NCI-H2196 (cell line): ENCODE data around the gene ZNF25.
A peak's percentile ranks its signal among the peaks of the same experiment; 100 is the strongest.
"Not testable (repeated sequence)": the region's sequence is repeated elsewhere in the genome, so short reads cannot be mapped to it uniquely, and the experiment has no call there.

Experiments
- DNase-seq: peaks from one replicate; lab custom pipeline; 2025; ENCODE audit not compliant: unreplicated experiment; lab: John Stamatoyannopoulos, UW

ZNF25 gene

DNA sequence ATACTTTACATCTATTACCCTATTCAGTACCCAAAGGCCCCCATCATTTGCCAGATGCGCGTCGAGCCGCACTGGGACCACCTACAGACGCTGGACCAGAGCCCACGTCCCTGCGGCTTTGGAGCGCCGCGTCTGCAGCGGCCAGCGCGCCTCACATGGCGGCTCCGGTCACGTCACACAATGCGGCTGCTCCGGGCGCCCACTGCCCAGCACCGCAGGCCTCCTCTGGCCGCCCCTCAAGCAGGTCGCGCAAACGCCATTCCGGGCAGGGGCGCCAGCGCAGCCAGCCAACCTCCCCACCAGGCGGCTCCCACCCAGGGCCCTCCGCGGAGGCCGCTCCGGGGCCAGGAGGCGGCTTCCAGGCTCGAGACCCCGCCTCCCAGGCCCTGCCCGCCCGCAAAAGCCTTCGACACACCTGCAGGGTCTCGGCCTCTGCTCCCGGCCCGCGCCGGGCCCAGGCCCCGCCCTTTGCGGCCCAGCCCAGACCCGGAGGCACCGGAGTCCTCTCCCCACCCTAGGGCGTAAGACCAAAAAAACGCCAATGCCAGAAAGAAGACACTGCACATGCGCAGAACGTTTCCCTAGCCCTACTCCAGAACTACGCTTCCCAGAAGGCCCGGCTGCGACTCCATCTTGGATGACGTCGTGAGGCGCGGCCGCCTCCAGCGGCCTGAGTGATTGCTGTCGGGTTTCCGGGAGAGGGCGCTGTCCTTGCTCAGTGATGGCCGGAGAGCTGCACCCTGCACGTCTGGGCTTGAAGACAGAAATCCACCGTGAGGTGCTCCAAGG, at the start of gene ZNF25:
ZNF25 (minus strand) TSS at position 557 of the 789 bp plus-strand sequence. CDS start 4,925 bp downstream, outside the sequence.
- DNase-seq, result peak; percentile 89

DNA sequence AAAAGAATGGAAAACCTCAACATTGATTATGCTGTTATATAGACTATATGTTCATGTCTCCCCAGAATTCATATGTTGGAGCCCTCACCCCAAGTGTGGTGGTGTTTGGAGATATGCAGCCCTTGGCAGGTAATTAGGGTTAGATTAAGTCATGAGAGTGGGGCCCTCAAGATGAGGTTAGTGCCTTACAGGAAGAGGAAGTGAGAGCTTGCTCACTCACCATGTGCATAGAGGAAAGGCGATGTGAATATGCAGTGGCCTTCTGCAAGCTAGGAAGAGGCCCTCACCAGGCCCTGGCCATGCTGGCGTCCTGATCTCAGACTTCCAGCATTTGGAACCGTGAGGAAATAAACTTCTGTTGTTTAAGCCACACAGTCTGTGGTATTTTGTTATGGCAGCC, 48.8 kb upstream of the ZNF25 start:
- DNase-seq, result no peak

DNA sequence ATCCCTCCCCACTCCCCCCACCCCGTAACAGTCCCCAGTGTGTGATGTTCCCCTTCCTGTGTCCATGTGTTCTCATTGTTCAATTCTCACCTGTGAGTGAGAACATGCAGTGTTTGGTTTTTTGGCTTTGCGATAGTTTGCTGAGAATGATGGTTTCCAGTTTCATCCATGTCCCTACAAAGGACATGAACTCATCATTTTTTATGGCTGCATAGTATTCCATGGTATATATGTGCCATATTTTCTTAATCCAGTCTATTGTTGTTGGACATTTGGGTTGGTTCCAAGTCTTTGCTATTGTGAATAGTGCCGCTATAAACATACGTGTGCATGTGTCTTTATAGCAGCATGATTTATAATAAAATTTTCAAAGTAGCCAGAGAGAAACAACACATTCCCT, 42.7 kb upstream of the ZNF25 start:
- DNase-seq, result not testable (repeated sequence)

DNA sequence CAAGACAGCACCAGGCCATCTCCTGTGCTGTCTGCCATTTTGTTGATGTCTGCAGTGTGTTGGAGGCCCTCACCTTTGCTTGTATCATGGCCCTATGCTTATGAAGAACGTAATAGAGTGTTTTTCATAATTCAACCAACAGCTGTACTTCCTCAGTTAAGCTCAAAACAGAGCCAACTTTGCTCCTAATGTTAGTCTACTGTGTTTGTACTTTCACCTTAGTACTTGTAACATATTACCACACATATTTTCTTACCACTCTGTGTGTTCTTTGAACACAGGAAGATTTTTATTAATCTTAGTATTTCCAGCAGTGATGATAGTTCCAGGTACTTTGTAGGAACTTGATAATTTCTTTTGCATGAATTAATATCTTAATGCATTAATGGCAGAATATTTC, 39.9 kb upstream of the ZNF25 start:
- DNase-seq, result no peak

DNA sequence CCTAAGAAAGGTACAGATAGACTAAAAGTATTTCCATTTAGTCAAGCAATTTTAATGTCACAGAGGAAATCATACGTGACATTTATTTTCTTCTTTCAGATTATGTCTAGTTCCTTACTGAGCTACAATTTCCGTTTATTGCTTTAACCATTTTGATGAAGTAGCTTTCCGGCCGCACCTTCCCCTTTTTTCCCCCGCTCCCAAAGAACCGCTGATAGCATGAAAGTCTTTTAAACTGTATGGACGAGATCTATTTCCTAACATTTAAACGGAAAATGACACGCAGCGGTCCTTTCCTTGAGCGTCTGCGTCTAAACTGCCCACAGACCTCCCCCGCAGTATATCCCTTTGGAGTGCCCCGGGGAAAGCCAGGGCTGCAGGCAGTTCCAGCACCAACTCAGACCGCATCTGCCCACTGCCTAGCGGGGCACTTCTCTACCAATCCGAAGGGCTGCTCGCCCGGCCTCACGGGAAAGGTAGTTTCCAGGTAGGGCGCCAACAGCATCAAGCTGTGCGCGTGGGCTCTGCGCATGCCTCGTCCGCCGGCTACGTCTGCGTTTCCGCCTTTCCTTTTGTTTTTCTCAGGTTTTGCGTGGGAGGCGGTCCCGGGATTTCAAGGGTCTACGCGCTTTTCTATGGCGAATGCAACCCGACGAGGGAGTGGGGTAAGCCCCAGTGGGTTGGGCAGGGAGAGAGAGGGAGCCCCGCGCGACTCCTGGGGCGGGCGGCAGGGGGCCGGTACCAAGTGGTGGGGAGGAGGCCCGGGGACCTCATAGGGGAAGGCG, 33.9 kb upstream of the ZNF25 start, which contains the start of gene ZNF33A:
ZNF33A (plus strand) TSS at position 557 of the 785 bp plus-strand sequence. CDS start 1,667 bp downstream, outside the sequence.
- DNase-seq, result peak; percentile 93

DNA sequence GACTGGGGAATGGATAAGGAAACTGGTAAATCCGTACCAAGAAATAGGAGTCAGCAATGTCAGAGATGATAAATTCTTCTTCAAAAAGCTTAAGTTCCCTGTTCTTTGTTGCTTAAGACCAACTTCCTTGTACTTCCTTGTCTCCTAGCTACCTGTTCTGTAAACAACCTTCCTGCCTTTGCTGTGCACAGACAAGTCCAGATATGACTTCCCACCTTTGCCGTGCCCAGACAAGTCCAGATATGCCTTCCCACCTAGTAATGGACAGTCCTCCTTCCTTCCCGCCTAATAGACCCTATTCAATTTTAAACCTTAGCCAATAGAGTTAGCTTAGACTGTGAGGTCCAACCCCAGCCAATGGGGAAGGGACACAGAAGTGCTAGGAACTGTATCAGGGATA, 31.5 kb upstream of the ZNF25 start:
- DNase-seq, result no peak

DNA sequence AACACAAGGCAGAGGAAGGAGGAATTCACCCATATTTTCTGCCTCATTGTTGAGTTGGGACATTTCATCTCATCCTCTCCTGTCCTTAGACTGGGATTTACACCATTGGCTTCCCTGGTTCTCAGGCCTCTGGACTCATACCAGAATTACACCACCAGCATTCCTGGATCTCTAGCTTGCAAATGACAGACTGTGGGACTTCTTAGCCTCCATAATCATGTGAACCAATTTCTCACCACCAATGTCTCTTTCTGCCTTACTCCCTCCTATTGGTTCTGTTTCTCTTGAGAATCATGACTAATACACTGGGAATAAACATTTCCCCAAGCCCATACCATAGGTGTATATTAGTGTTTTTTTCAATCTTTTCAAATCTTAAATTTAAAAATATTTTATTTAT, 31.1 kb upstream of the ZNF25 start:
- no peak for DNase-seq

DNA sequence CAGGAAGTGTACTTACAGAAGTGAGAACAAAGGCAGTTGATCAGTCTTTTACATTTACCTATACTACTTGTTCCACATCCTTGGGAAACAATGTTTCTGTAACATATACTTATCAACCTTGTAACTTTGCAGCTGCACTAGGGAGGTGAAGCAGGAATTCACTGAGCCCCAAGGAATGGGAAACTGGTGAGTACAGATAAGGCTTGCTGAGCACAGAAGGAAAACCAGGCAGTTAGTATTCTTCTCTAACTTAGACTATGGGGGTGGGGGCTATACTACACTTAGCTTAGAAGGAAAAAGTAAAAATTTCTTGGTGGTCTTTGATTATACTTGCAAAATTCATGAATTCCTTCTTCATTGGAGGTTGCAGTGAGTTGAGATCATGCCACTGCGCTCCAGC, 27.1 kb upstream of the ZNF25 start:
- DNase-seq, result no peak

DNA sequence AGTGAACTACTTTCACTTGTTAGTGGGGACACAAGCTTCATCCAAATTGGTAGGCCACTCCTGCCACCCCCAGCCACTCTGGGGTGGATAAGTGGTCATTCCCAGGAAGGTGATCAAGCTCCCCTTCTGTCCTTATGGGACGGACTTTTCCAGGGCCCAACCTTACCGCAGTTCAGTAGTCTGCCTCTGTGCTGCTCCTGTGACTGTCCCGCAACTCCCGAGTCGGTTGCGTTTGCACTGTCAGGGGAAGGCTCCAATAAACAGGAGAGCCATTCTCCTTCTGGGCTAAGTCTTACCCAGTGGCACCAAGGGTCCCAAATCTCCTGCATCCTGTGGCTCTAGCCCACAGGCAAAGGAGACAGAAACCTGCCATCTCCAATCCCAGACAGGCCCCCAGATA, 26.6 kb upstream of the ZNF25 start:
- no peak for DNase-seq

DNA sequence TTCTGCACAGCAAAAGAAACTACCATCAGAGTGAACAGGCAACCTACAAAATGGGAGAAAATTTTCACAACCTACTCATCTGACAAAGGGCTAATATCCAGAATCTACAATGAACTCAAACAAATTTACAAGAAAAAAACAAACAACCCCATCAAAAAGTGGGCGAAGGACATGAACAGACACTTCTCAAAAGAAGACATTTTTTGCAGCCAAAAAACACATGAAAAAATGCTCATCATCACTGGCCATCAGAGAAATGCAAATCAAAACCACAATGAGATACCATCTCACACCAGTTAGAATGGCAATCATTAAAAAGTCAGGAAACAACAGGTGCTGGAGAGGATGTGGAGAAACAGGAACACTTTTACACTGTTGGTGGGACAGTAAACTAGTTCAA, 24.0 kb upstream of the ZNF25 start:
- not testable (repeated sequence) for DNase-seq

DNA sequence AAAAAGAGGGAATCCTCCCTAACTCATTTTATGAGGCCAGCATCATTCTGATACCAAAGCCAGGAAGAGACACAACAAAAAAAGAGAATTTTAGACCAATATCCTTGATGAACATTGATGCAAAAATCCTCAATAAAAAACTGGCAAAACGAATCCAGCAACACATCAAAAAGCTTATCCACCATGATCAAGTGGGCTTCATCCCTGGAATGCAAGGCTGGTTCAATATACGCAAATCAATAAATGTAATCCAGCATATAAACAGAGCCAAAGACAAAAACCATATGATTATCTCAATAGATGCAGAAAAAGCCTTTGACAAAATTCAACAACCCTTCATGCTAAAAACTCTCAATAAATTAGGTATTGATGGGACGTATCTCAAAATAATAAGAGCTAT, 22.5 kb upstream of the ZNF25 start:
- not testable (repeated sequence) for DNase-seq

DNA sequence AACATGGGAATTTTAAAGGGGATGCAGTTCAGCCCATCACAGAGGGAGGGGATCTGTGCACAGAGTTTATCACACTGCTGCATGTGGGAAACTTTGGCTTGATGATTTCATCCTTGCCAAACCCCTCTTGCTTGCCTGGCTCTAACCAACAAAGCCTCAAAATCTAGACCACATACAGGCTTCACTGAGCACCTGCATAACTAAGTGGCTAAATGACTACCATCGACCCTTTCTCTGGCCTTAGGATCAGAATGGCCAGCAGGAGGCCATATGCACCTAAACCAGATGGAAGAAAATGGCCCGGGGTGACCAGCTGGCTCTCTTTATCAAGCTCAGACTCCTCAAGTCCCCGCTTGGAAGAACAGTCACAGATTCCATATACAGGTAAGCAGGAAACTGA, 15.6 kb upstream of the ZNF25 start:
- no peak for DNase-seq

DNA sequence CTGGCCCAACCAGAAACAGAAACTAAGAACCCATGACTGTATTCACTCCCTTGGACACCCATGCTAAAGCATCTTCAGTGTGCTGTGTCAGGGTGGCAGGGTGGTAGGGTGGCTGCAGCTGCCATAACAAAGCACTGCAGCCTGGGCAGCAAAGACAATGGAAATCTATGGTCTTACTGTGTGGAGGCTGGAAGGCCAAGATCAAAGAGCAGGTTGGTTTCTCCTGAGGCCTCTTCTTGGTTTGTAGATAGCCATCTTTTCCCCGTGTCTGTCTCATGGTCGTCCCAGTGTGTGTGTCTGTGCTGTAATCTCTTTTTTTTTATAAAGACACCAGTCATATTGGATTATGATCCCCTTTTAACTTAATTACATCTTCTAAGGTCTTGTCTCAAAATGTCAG, 15.2 kb upstream of the ZNF25 start:
- no peak for DNase-seq

DNA sequence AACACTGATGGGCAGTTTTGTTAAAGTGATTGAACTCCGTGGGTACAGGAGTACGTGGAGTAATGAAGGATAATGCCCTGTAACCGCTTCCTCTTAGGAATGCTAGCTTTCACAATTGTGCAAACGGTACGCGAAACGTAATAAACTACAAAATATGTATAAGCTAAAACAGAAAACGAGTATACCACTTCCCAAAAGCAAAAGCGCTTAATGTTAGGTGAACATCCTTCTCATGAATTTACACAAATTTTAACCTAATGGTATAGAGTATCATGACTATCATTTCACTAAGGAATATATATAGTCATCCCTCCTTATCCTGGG, 395 bp upstream of the ZNF25 start:
- DNase-seq, result no peak

DNA sequence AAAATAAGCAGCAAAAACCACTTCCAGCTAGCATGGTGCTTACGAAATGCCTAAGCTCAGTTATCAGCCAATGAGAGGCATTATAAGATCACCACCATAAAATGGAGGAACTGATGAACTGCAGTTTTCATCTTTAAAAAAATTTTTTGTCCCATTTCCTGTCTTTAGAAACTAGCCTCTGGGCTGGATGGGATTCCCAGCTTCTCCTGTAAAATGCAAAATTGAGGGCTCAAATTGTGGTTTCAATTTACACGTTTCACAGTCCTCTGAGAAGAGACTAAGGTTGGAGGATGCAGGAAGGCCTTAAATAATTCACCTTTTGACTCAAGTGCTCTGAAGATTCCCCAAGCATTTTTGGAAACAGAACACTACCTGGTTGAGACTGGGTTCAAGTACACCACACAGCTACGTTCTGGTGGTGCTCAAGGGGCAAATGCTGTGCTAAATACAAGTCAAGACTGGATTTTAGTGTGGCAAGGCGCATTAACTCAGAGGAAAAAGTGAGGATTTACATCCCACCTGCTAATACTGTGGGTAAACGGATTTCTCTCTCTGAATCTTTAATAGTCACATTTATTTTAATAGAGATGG, 951 bp downstream of the ZNF25 start:
- no peak for DNase-seq

DNA sequence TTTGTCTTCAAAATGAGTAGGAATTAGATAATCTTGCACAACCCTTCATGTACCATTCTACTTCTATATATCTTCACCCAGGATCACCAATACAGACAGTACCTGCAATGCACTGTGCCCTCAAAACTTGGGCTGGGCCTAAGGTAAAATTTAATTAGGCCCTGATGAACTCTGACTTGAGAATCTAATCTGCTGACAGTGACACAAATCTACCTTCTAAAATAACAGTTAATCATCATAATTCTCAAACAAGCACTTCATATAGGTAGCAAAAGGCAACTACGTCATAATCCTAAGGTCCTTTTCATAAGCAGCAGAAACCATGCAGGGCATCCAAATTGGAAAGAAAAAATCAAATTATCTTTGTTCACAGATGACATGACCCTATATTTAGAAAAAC, 4.1 kb downstream of the ZNF25 start:
- no peak for DNase-seq

DNA sequence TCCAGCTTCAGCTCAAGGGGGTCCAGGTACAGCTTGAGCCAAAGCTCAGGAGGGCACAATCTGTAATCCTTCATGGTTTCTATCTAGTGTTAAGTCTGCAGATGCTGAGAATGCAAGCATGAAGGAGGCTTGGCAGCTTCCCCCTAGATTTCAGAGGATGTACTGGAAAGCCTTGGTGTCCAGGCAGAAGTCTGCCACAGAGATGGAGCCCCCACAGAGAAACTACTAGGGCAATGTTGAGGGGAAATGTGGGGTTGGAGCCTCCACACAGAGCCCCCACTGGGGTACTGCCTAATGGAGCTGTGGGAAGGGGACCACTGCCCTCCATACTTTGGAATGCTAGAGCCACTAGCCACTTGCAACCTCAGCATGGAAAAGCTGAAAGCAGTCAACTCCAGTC, 11.4 kb downstream of the ZNF25 start:
- no peak for DNase-seq

DNA sequence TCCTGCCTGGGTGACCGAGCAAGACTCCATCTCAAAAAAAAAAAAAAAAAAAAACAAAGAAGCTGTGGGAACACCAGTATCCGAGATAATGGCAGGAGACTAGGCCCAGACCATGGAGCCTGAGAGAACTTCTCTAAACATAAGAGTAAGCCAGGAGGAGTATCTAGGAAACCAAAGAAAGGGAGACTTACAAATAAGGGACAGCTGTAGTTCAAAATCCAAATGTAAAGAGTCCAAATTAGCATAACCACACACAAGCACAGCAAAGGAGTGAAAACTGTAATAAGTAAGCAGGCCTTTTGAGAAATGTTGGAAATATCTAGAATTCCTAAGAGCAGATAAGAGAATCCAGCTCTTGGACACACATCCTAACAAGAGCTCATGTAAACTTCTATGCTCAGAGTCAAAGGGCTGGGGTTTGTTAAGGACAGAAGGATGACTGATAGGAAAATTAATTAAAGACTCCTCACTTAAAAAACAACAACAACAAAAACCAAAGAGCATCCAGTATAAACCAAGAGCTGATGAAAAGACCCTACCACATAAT, 15.8 kb downstream of the ZNF25 start:
- no peak for DNase-seq

DNA sequence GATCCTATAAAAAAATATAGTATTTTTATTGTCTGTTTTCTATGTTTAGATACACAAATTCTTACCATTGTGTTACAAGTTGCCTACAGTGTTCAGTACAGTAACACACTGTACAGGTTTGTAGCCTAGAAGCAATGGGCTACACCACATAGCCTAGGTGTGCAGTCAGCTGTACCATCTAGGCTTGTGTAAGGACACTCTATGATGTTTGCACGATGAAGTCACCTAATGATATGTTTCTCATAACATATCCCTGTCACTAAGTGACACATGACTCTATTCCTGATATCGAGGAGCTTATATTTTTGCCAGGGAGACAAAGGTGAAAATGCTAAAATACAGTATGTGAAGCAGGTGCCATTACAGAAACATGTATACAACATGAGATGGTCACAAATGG, 18.6 kb downstream of the ZNF25 start:
- no peak for DNase-seq

DNA sequence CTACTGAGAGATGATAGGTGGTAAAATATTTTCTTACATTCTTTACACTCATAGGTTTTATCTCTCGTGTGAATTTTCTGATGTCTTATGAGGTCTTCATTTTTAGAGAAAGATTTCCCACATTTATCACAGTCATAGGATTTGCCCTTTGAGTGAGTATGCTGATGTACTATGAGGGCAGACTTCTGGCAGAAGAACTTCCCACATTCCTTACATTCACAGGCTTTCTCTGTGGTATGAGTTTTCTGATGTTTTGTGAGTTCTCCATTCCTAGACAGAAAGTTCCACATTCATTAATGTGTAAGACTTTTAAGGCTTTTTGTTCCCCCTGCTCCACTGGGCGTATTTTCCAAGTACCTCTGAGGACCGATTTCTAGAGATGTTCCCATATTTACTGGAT, 23.5 kb downstream of the ZNF25 start:
- DNase-seq, result no peak

DNA sequence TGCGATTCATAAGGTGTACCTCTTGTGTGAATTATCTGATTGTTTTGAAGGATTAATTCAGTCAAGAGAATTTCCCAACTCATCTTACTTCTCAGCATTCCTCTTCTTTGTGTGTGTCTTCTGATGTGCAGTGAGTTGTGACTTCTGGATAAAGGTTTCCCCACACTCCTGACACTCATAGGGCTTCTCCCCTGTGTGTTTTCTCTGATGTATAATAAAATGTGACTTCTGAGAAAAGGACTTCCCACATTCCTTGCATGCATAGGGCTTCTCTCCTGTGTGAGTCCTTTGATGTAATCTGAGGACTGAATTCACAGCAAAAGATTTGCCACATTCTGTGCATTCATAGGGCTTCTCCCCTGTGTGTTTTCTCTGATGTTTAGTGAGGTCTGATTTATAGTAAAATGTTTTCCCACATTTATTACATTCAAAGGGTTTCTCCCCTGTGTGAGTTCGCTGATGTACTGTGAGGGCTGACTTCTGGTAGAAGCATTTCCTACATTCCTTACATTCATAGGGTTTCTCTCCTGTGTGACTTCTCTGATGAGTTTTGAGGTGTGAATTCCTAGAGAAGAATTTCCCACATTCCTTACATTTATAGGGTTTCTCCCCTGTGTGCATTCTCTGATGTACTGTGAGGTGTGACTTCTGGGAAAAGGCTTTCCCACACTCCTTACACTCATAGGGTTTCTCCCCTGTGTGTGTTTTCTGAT, 24.2 kb downstream of the ZNF25 start:
- no peak for DNase-seq
